Thyroid gland (tissue), 4 donors: Measurements from ENCODE around the gene CRISPLD2. TPM values are rescaled to one million over a fixed set of nuclear protein-coding genes. Genes with fewer than 3 reads are reported as not detected.

ENCODE experiments used
- DNase-seq, 2 donors: peaks; one replicate each; pipeline ENCODE4 v3.0.0-alpha.2; 2019
- H3K27ac ChIP-seq, 3 donors: fragments of 200-600 bp; sonication (generic); 1 replicate in 2 of 3; 2 replicates in 1 of 3; pipeline ENCODE4 v1.5.1; 2016 to 2019; ENCODE audit warnings: mild to moderate bottlenecking in 1 of 3, moderate library complexity in 1 of 3
- H3K27me3 ChIP-seq: fragments of 200-600 bp; sonication (generic); one replicate; pipeline ENCODE4 v1.5.1; 2019
- H3K36me3 ChIP-seq, 2 donors: fragments of 200-600 bp; sonication (generic); one replicate each; pipeline ENCODE4 v1.5.1; 2016 to 2019
- H3K4me1 ChIP-seq, 2 donors: fragments of 200-600 bp; sonication (generic); one replicate each; pipeline ENCODE4 v1.5.1; 2017 to 2019
- H3K4me3 ChIP-seq, 3 donors: fragments of 200-600 bp; sonication (generic); replicated peaks in 1 of 3; 1 replicate in 2 of 3; 2 replicates in 1 of 3; pipeline ENCODE4 v1.5.1; 2016; ENCODE audit warnings: mild to moderate bottlenecking in 1 of 3
- H3K9me3 ChIP-seq: fragments of 200-600 bp; sonication (generic); one replicate; pipeline ENCODE4 v1.5.1; 2017
- POLR2A ChIP-seq, 2 donors: fragments of 450-650 bp; IDR thresholded peaks; one replicate each; pipeline ENCODE4 v1.6.1; 2017; ENCODE audit warnings: antibody characterized with exemption in 2 of 2, mild to moderate bottlenecking in 2 of 2, moderate library complexity in 1 of 2
- WGBS, 2 donors: methylation state at CpG; one replicate each; pipeline ENCODE4 v1.1.5; 2017; 5-methylcytosine and 5-hydroxymethylcytosine counted together
- intact Hi-C: fragments of 100-400 bp; cut with DNase I; formaldehyde crosslinking; loops from one replicate; pipeline ENCODE4 v1.15.1; 2023
- total RNA-seq, 4 donors: library from RNA; depleted of rRNA; stranded (reverse); fragments of >200 nt; gene quantifications; one replicate each; pipeline ENCODE4 v1.2.3, GENCODE V29; 2016
- TF ChIP-seq, protein P1 (sequence below), 6 experiments: fragments of 200-600 bp in 3 of 6; fragments of 450-650 bp in 3 of 6; sonication (generic) in 3 of 6; IDR thresholded peaks; one replicate each; pipeline ENCODE4 v1.5.1; 2016 to 2019; ENCODE audit warnings: antibody characterized with exemption in 6 of 6, mild to moderate bottlenecking in 2 of 6, inconsistent platforms in 1 of 6, moderate library complexity in 1 of 6

CRISPLD2 gene
- total RNA-seq, 4 donors from 2014 or later, result 48.0 to 261 (median 108) TPM

DNA sequence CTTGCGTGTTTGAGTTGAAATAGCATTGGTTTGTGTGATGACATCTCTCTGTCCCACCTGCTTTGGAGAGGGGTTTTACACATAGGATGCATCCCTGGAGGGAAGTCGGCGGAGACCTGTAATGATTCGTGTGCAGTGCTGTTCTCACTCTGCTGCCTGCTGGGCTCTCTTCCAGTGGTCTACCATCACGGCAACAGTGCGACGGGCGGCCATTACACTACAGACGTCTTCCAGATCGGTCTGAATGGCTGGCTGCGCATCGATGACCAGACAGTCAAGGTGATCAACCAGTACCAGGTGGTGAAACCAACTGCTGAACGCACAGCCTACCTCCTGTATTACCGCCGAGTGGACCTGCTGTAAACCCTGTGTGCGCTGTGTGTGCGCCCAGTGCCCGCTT, 41.1 kb upstream of the CRISPLD2 start:
- H3K27ac ChIP-seq, result no peak overlapping the region
- H3K27me3 ChIP-seq, result no peaks in the 10 kb centered on the region
- no peaks in the 10 kb centered on the region for H3K9me3 ChIP-seq
- 95% methylated on average over 17 to 18 of the region's 18 CpGs for WGBS, 2 donors
- no peak for TF ChIP-seq POLR2A (IDR thresholded peaks at IDR 0.05)
- TF ChIP-seq, protein P1, sequence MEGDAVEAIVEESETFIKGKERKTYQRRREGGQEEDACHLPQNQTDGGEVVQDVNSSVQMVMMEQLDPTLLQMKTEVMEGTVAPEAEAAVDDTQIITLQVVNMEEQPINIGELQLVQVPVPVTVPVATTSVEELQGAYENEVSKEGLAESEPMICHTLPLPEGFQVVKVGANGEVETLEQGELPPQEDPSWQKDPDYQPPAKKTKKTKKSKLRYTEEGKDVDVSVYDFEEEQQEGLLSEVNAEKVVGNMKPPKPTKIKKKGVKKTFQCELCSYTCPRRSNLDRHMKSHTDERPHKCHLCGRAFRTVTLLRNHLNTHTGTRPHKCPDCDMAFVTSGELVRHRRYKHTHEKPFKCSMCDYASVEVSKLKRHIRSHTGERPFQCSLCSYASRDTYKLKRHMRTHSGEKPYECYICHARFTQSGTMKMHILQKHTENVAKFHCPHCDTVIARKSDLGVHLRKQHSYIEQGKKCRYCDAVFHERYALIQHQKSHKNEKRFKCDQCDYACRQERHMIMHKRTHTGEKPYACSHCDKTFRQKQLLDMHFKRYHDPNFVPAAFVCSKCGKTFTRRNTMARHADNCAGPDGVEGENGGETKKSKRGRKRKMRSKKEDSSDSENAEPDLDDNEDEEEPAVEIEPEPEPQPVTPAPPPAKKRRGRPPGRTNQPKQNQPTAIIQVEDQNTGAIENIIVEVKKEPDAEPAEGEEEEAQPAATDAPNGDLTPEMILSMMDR (IDR thresholded peaks at IDR 0.05), result no peak
- peaks cover 20 to 37% of the 10 kb centered on the region in 2 donors for H3K36me3 ChIP-seq
- intact Hi-C loops, result no loop called here
- H3K4me1 ChIP-seq, result no peaks in the 10 kb centered on the region
- no peak overlapping the region for H3K4me3 ChIP-seq
- no peak for DNase-seq

DNA sequence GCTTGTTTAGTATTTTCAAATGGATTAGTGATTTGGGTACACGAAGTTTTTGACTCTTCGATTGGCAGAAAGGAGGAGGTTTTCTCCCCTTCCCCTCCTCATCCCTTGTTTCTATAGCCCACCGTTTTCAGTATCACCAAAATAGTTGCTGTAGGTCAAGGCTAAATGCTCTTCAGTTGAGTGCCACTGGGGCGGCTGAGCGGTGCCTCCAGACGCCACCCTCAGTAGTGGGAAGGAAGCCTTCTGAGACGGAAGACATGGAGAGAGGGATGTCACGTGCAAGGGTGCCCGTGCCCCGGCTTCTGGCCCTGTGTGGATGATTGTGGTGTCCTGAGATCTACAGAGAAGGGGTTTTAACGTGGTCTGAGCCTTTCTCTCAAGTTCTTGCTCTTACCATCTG, 39.7 kb upstream of the CRISPLD2 start:
- no peak for DNase-seq
- Histone ChIP-seq H3K27ac (no peak overlapping the region), H3K4me3 (no peak overlapping the region), H3K4me1 (peaks cover under 1 to 6% of the 10 kb centered on the region in 2 donors), H3K27me3 (no peaks in the 10 kb centered on the region), H3K9me3 (no peaks in the 10 kb centered on the region), H3K36me3 (peaks cover 13 to 29% of the 10 kb centered on the region in 2 donors)
- TF ChIP-seq POLR2A (IDR thresholded peaks at IDR 0.05), result no peak
- intact Hi-C loops, result no loop called here
- 93 to 96% methylated on average over 11 of the region's 11 CpGs for WGBS, 2 donors

DNA sequence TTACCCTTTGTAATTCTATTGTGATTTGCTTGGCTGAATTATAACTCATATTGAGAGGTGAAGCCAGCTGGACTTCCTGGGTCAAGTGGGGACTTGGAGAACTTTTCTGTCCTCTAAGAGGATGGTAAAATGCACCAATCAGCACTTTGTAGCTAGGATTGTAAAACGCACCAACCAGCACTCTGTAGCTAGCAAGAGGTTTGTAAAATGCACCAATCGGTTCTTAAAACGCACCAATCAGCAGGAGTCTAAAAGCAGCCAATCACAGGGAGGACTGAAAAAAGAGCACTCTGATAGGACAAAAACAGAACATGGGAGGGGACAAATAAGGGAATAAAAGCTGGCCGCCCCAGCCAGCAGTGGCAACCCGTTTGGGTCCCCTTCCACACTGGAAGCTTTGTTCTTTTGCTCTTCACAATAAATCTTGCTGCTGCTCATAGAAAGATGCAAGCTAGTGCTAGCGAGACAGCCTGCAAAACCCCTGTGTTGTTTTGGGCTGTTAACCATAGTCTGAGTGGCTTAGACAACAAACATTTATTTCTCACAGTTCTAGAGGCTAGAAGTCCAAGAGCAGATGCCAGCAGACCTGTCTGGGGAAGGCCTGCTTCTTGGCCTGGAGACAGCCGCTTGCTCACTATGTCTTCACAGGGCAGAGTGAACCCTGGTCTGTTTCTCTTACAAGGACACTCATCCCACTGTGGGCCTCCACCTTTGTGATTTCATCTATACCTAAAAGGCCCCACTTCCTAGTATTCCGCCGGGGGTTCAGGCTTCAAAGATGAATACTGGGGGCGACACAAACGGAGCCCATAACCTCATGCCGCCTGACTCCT, 39.0 kb upstream of the CRISPLD2 start:
- 89 to 93% methylated on average over 12 of the region's 12 CpGs for WGBS, 2 donors
- DNase-seq, result no peak
- TF ChIP-seq, protein P1 (IDR thresholded peaks at IDR 0.05), result no peak
- TF ChIP-seq POLR2A (IDR thresholded peaks at IDR 0.05), result no peak
- H3K27ac ChIP-seq, result no peak overlapping the region
- H3K9me3 ChIP-seq, result no peaks in the 10 kb centered on the region
- no peak overlapping the region for H3K4me3 ChIP-seq
- intact Hi-C loops, result no loop called here
- H3K4me1 ChIP-seq, result peaks cover 7 to 13% of the 10 kb centered on the region in 2 donors
- H3K36me3 ChIP-seq, result peaks cover 7 to 22% of the 10 kb centered on the region in 2 donors
- H3K27me3 ChIP-seq, result no peaks in the 10 kb centered on the region

DNA sequence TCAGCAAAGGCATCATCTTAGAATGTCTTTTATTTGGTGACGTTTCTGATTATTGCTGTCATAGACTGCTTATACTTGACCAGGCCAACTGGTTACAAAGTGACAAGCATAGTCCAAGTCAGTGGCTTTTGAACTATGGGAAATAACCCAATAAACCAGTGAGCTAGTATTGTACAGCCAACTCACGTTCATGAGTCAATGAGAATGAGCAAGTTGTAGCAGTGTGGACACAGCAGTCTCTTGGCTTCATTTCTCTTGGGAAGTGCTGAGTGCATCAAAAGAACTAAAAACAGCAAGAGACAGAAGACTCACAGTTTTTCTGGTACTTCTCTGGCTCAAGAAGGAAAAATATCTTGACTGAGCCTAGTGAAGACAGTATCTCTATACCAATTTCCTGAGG, 36.9 kb upstream of the CRISPLD2 start:
- H3K4me3 ChIP-seq, result no peak overlapping the region
- no peak for DNase-seq
- H3K9me3 ChIP-seq, result no peaks in the 10 kb centered on the region
- H3K4me1 ChIP-seq, result peaks cover 17 to 29% of the 10 kb centered on the region in 2 donors
- TF ChIP-seq POLR2A (IDR thresholded peaks at IDR 0.05), result no peak
- TF ChIP-seq, protein P1 (IDR thresholded peaks at IDR 0.05), result no peak
- WGBS, 2 donors, result 70 to 73% methylated on average over 2 of the region's 2 CpGs
- intact Hi-C loops, result no loop called here
- peaks cover 0 to 8% of the 10 kb centered on the region in 2 donors for H3K36me3 ChIP-seq
- H3K27me3 ChIP-seq, result no peaks in the 10 kb centered on the region
- no peak overlapping the region for H3K27ac ChIP-seq

DNA sequence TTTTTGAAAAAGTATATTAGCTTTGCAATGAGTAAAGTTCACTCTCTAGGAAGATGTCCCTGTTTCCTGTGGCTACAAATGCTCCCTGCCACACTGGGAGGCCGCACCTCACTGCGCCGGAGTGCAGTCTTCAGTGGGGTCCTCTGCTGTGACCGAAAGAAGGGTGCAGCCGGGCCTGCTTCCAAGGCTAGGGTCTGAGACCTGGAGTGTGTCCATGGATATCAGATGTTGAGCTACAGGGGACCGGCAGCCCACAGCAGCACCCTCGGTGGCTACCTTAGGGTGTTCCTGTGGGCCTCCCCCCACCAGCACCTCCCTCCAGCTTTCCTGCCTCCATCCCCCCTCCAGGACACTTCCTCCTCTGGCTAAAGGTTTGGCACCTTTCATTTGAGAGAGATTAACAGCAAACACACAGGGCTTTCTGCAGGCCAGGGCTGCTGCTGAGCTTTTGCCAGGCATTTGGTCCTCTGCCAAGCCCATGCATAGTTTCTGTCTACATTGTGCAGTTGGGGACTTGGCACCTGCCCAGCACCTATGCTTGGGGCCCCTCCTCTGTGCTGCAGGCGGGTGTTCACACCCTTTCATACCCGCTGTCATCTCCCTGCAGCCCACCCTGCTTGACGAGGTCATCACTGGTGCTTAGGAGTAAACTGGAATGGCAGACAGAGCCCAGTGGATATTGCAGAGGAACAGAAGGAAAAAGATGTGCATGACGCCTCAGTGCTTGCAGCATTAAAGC, 33.8 kb upstream of the CRISPLD2 start:
- no peaks in the 10 kb centered on the region for H3K36me3 ChIP-seq
- WGBS, 2 donors, result 35 to 53% methylated on average over 11 of the region's 11 CpGs
- peaks cover 17 to 29% of the 10 kb centered on the region in 2 donors for H3K4me1 ChIP-seq
- H3K4me3 ChIP-seq, result no peak overlapping the region
- intact Hi-C loops, result no loop called here
- H3K27ac ChIP-seq, result peak overlapping the region; percentile 2 to 63 (median 46)
- no peaks in the 10 kb centered on the region for H3K27me3 ChIP-seq
- H3K9me3 ChIP-seq, result no peaks in the 10 kb centered on the region
- DNase-seq, result peak; percentile 60 to 73
- TF ChIP-seq, protein P1 (IDR thresholded peaks at IDR 0.05), result no peak
- TF ChIP-seq POLR2A (IDR thresholded peaks at IDR 0.05), result no peak
